NCI-H2227 (cell line): Measurements from ENCODE around the gene TRIM66.

ENCODE experiments used
- DNase-seq: peaks from one replicate; lab custom pipeline; 2025; ENCODE audit not compliant: unreplicated experiment; lab: John Stamatoyannopoulos, UW

The TRIM66 gene

DNA sequence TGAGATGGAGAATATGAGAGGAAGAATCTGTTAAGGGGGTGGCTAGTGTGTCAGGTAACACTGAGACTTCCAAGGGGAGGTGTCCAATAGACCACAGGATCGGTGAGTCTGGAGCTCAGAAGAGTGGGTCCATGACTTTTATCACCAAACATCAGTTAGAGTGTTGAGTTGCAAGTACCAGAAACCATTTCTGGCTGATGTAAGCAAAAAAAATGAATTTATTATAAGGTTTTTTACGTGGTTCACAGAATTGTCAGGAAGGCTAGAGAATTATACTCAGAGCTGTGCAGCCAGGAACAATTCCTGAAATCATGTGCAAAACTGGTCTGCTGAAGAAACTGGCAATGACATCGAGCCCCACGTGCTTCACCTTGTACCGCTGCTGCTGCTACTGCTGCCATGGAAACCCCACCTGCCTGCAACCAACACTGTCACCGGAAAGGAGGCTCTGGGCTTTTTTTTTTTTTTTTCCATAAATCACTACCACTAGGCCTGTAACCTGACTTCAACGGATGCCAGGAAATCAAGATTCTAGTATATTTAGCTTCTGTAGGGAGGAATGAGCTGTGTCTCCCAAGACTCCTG lies 71.8 kb downstream of the TRIM66 start:
- DNase-seq: peak; percentile 77

DNA sequence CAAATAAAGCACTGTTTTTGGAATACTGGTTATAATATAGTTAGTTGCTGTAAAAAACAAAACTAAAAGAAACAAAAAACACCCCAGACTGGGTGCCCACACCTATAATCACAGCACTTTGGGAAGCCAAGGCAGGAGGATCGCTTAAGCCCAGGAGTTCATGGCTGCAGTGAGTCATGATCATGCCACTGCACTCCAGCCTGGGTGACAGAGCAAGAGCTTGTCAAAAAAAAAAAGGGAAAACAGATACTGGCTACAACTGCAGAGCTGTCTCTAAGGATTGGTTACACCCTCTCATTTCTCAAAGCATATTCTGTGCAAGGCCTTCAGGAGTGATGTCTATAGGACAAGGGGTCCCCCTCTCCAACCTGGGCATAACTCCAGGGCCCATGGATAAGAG lies 73.8 kb downstream of the TRIM66 start:
- DNase-seq: no peak

DNA sequence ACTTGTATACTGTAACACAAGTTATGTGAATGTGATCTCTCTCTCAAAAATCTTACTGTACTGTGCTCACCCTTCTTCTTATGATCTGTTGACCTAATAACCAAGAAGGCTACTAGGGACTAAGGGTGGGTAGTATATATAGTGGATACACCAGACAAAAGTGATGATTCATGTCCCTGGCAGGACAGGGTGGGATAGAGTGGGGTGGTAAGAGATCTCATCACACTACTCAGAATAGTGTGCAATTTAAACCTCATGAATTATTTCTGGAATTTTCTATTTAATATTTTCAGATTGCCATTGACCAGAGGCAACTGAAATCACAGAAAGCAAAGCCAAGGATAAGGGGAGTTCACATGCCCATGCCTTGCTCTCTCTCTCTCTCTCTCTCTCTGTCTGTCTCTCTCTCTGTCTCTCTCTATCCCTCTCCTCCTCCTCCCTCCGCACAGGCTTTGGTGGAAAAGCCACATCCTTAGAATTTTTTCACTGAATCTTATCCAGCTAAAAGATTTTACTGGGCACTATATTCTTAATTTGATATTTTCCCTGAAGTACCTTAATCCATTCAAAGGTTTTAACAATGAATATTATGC lies 76.4 kb downstream of the TRIM66 start:
- DNase-seq: no peak

DNA sequence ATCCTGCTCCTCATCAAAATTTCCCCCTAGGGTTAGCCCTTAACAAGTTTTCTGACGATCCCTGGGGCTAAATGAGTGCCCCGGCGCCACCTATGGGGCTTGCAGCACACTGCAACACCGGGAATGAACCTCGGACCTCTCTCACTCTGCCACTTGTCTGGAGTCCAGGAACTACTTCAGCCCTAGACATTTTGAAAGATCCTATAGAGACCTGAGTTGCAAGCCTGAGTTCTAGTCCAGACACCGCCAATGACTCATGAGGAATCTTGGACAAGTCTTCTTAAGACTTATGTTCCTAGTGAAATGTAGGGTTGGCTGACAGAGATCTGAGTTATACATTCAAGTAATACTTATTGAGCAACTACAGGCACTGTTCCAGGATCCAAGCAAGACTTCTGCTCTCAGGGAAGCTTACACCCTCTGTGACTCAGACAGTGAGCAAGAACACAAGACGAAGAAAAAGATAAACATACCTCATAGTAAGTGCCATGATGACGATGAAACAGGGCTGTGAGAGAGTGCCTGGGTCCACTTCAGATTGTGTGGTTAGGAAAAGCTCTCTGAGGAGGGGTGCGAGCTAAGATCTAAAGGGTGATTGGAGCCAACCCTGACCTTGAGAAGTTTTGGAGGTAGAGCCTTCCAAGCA lies 78.3 kb downstream of the TRIM66 start:
- peak; percentile 22 for DNase-seq

DNA sequence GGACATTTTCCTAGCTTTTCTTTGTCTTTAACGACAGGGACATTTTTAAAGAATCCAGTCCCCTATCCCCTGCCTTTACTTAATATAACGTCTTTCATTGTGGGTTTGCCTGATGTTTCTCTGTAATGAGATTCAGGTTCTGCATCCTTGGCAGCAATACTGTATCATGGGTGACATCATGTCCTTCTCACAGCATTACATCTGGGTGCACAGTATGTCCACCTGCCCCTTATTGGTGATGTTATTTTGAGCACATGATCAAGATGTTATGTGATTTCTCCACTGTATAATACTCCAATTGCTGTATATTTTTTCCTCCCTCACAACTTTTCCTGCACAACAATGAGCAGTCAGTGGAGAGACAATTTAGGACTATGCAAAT lies 78.8 kb downstream of the TRIM66 start:
- no peak for DNase-seq

DNA sequence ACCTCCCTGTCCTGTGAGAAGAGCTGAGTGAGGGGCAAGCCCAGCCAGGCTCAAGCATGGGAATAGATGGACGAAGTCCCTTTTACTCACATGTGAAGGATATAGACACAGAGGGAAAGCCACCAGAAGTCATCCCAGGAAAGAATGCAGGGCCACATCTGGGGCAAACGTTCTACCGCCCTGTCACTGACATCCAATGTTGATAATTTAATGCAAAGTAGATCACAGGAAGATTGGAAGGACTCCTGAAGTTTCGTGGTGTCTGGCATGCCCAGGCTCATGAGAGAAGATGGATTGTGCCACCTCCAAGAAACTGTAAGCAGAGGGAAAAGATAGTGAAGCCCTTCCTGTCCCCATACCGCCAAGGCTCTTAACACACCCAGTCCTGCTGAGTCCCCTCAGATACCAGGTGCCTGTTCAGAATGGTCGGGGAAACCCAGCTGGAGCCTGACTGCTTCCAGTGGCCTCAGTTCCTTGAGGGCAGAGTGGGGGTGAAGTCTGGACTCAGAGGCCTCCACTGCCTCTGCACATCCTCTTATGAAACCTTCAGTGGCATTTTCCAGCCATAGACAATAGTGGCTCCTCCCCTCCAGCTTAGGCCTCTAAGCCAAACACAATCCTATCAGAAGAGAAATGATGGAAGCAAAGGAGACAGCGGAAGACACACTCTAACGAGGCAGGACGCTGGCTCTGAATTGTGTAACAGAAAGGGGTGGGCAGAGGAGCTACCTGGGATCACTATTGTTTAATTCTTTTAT lies 80.9 kb downstream of the TRIM66 start:
- DNase-seq: no peak

DNA sequence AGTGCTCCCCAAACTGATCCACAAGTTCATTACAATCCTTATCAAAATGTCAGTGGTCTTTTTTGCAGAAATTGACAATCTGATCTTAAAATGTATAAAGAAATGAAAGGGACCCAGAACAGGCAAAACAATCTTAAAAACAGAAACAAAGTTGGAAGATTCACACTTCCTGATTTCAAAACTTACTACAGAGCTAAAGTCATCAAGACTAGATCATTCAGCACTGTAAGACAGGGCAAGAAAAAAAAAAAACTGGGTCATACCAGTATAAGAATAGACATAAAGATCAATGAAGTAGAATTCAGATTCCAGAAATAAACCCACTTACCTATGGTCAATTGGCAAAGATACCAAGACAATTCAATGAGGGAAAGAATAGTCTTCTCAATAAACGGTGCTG lies 84.0 kb downstream of the TRIM66 start:
- no peak for DNase-seq

DNA sequence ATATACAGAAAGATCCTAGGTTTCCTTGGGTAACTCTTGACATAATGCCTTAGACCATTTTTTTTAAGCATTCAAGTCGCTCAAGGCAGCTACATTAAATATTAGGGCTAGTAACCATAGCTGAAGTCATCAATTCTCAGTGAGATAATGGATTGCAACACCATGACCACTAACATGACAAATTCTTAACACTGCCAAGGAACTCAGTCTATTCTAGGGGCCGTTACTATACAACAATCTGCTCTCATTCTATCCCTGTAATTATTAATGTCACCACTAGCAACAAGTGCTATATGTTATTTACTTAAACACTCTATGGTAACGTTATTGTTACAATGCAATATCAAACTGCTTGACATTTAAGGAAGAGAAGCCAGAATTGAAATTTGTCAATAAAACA lies 85.3 kb downstream of the TRIM66 start:
- DNase-seq: peak; percentile 34

DNA sequence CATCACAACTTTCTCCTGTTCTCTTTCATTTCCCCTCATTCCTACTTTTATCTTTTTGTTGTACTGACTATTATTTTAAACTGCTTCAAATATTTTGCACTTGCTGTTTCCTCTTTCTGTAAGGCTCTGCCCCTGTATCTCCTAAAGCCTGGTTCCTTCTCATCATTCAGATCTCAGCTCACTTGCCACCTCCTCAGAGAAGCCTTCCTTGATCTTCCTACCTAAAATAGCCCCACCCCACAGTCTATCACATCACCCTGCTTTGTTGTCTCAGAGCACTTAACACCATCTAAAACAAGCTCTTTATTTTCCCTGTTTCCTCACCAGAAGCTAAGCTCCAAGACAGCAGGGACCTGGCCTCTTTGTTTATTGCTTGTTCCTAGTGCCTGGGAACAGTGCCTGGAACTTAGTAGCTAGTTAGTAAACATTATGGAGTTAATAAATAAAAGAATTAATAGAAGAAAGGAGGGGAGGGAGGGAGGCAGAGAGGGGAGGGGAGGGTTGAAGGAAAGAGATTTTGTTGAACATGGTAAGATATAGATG lies 85.9 kb downstream of the TRIM66 start:
- no peak for DNase-seq

DNA sequence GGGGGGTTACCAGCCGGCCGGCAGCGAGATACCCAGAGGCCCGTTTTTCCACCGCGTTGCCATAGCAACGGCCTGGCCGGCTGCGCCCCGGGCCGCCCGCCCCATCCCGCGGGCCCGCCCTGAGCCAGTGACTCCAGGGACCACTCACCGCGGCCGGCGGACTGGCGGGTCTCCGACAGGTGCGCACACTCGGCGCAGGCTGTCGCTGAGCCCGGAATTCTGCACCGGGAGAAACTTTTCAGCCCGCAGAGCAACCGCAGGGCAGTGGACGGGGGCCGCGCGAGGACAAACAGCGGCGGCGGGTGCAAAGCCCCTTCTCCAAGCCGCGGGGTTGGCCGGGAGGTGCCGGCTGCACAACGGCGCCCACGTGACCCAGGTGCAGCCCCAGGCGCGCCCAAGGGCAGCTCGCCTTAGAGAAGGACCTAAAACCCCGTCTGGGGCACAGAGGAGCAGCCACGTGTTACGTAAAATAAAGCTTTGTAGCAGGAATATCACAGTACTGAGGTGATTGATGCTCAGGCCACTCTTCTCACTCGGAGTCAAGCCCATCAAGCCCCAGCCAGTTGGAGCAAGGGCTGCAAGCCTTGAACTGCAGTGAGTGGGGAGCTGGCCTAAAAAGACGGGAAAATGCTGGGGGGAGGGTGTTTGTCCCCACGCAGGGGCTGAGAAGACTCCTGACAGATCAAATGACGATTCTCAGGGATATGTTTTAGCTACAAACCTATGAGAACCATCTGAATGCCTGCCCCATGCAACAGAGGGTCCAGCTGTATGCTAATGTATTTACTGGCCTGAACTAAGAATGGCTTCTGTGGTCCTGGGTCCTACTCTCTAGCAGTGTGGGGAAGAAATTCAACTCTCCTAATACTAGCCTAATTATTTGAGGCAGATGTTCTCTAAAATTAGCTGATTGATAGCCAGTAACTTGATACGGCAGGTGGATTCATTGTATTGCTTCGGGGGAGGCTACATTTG lies 88.2 kb downstream of the TRIM66 start, which contains the start of gene STK33:
Gene STK33 (minus strand): TSS at position 294 of the 975 bp plus-strand sequence. CDS start 119,323 bp downstream, outside the sequence.
- DNase-seq: peak; percentile 90

DNA sequence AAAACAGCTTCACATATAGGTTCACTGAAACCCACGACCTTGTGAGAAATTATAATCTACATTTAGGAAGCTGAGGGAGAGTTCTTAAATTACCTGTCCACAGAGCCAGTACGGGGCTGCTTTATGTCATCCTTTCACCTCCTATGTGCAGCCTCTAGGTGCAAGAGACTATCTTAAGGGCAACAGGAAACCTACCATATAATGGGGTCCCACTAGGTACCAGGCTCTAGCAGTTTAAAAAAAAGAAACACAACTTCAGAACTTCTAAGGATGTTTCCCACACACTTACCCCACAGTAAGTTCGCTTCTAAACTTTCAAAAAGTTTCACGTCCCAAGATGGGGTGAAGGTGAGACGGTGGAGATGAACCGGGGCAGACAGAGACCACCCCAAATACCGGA lies 89.0 kb downstream of the TRIM66 start:
- DNase-seq: no peak

DNA sequence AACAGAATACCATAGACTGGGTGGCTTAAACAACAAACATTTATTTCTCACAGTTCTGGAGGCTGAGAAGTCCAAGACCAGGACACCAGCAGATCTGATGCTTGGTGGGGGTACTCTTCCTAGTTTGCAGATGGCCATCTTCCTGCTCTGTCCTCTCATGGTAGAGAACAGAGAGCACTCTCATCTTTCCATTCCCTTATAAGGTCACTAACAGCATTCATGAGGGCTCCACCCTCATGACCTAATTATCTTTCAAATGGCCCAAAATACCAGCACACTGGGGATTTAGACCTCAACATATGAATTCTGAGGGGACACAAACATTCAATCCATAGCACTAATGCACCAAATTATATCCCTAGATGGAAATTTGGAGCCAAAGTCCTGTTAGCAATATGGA lies 94.5 kb downstream of the TRIM66 start:
- DNase-seq: no peak

DNA sequence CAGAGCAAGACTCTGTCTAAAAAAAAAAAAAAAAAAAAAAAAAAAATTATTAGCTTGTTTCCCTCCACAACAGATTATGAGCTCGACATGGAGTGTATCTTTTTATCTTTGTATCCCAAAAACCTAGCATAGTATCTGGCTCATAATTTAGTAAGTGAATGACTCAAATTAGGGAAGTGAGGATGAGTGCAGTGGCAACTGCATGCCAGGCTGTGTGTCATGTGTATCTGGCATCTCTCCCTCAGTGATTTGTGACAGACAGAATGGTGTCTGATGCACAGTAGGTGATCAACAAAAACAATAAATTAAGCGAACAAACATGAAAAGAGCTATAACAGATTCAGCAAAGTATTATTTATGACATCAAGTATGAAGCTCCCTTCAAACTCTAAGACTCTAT lies 95.7 kb downstream of the TRIM66 start:
- DNase-seq: no peak

DNA sequence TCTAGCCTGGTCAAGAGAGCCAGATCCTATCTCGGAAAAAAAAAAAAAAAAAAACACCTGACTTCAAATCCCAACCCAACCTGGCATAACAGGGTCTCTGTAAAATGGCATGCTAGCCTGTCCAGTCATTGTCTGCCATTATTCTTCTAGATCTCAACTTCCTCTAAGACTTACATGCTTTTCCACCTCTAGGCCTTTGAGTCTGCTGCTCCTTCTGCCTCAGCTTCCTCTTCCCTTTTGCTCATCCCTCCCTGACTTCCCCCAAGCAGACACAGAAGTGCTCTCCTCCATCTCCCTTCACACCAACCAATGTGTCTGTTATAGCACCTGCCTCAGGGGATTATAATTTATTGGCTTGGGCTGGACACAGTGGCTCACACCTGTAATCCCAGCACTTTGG lies 96.3 kb downstream of the TRIM66 start:
- no peak for DNase-seq

DNA sequence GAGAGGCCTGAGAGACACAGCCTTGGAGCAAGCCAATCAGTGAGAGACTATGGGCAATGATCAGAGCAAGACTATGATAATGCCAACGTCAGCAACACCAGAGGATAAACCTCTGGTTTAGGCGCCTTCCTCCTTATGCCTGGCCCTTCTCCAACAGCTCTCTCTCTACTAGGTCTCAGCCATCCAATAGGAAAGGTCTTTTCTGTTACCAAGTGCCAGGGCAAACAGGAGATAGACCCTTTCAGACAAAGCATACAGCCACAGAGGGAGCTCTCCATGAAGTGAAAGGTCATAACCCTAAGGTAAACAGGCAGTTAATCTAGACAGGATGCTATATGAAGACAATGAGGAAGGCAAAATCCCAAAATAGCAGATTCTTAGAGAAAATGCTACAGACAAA lies 98.0 kb downstream of the TRIM66 start:
- peak; percentile 11 for DNase-seq

DNA sequence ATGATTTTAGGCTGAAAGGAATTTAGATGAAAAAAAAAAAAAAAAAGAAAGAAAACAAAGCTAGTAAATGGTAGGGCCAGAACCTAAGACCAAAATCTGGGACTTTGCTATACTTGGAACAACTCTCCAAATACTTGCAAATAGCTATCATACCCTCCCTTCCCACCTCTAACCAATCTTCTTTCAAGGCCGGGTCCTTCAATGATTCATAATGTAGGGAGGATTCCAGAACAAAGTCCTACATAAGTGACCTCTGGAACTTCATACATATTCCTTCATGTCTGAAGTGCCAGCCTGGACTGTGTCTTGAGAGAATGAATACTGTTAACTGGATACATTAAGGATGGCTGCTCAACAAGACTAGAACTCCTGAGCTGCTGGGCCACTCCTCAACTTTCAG lies 98.4 kb downstream of the TRIM66 start:
- no peak for DNase-seq

DNA sequence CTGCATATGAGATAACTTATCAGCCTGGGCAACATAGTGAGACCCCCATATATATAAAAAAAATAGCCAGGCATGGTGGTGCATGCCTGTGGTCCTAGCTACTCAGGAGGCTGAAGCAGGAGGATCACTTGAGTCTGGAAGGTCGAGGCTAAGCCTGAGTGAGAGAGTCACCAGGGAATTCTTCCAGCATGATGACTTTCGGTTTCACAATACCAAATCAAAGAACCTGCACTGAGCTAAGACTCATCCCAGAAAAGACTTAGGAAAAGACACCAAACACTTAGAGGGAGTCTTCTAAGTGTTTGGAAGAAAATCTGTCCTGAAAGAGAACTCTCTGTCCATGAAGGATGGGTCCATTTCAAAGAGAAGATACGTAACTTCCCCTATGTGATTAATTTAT lies 101.2 kb downstream of the TRIM66 start:
- no peak for DNase-seq

DNA sequence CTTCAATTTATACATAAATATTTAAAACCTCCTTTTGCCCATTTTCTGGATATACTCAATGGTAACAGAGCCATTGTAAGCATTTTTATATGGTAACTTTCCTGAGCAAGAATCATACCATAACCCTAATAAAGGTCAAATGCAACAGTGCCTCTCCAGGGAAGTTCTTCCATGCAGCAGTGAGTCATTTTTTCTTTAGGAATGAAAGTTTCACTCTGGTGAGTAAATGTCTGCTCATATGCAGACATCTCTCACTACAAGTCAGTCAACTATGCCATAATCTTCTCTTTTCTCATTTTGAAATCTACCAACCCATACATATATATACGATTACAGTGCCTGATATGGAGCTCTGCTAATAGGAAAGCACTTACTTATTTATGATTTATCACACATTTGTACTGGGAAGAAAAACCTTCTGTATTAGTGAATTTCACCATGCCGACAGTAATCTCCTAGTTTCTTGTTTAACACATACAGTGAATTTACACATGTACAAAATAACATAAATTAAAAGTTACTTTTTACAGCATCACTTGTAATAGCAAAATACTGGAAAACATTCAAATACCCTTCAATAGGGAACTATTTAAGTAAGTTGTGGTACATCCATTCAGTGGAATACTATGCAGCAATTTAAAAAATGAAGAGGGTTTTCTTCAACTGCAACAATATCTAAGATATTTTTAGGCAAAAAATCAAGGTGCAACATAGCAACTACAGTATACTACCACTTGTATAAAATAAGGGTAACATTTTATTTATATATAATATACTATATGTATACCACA lies 104.5 kb downstream of the TRIM66 start:
- DNase-seq: no peak

DNA sequence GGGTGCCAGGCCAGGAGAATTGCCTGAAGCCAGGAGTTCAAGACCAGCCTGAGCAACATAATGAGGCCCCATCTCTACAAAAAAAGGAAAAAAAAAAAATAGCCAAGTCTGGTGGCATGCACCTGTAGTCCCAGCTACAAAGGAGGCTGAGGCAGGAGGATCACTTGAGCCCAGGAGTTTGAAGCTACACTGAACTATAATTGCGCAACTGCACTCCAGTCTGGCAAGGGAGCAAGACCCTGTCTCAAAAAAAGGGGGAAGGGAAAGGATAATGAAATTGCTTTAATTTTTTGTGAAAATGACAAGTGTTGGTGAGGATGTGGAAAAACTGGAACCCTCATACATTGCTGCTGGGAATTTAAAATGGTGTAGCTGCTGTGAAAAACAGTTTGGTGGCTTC lies 107.7 kb downstream of the TRIM66 start:
- no peak for DNase-seq

DNA sequence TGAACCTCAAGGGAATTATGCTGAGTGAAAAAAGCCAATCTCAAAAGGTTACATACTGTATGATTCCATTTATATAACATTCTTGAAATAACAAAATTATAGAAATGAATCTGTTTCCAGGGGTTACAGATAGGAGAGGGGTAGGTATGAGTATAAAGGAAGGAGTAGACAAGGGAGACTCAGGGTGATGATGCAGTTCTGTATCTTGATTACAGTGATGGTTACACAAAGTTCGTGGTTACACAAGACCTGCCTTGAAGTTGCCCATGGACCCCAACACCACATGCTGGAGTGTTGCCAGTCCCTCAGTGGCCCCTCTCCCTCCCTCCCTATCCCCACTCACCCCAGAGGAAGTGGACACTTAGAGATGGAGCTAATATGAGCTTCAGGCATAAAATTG lies 108.7 kb downstream of the TRIM66 start:
- no peak for DNase-seq
